ENCODE data around the gene MMAA.
"Not testable (repeated sequence)": the region's sequence is repeated elsewhere in the genome, so short reads cannot be mapped to it uniquely, and the experiment has no call there.

The MMAA gene

GRCh38 chr4:145618932-145619638 lies at the start of gene MMAA:
MMAA (plus strand) TSS chr4:145619385; CDS start chr4:145639140, 19,755 bp downstream.
- DNase-seq (ENCODE audit: low spot score) = peak; percentile 95

DNA sequence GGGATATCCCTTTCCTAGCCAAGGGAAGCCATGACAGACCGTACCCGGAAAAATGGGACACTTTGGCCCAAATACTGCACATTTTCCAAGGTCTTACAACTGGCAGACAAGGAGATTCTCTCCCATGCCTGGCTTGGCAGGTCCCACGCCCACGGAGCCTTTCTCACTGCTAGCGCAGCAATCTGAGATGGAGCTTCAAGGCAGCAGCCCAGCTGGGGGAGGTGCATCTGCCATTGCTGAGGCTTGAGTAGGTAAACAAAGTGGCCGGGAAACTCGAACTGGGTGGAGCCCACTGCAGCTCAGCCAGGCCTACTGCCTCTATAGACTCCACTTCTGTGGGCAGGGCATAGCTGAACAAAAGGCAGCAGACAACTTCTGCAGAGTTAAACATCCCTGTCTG lies 44.6 kb upstream of the MMAA start:
- not testable (repeated sequence) for DNase-seq (ENCODE audit: low spot score)

GRCh38 chr4:145580906-145581305 lies 38.3 kb upstream of the MMAA start:
- DNase-seq (ENCODE audit: low spot score) = no peak

DNA sequence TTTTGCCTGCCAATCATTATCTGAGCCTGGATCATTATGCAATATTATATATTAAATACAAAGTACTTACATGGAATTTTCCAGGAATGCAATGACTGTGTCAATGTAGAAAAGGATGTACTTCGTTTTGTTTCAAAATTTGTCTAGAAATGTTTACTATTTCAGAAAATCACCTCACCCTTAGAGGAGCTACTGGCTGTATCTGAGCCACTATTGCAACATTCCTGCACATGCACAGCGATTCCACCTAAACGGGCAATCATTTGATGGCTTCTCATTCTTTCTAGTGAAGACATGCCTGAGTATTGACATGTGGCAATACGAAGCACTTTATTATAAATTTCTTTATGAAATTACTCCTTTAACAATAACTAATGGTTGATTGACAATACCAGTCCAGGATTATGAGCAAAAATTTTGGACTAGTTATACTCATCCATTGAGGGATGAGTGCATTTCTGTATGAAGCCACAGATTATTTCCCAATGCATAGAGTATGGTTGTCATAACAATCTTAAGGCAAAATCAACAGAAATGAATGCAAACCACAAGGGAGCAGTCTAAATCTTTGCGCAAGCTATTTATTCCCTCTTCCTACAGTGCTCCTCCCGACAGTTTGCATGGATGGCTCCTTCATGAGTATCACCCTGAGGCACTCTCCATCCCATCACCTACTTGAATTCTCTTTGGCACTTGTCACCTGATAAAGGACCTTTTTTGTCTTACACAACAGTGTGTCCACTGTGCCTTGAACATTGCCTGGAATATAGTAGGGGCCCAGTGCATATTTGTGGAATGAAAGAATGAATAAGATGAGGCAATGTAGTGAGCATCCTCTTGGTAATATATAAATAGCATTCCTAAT lies 35.8 kb upstream of the MMAA start:
- no peak for DNase-seq (ENCODE audit: low spot score)

DNA sequence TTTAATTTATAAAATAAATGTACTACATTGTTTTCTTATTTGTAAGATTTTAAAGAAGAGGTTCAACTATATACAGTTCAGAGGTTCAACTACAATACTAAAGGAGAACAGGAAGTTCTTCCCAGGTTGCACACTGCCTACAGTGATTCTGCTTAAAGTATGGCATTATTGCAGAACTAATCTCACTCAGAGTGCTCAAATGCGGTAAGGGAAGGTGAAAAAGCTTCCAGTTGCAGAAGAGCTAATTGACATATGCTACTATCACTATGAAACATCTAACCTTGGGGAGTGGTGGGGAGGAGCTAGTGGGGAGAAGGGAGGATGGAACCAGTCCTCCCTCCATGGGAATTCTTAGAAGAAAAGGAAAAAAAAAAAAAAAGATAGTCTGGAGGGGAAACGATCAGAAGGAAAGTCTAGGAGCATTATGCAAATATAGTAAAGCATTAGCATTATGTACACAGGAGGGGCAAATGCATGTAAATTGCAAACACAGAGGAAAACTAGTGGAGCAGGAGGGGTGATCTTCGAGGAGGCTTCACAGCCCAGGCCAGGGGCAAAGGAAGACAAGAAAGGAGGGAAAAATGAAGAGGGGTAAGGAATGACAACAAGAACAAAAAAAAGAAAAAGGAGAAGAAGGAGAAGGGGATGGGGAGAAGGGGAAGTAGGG lies 32.0 kb upstream of the MMAA start:
- no peak for DNase-seq (ENCODE audit: low spot score)

DNA sequence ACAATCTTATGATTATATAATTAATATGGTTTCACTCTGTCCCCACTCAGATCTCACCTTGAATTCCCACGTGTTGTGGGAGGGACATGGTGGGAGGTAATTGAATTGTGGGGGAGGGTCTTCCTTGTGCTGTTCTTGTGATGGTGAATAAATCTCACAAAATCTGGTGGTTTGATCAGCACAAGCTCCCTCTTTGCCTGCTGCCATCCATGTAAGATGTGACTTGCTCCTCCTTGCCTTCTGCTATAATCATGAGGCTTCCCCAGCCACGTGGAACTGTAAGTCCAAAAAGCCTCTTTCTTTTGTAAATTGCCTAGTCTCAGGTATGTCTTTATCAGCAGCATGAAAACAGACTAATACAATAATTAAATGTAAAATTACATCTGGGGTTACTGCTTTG lies 29.8 kb upstream of the MMAA start:
- not testable (repeated sequence) for DNase-seq (ENCODE audit: low spot score)

- no peak for DNase-seq (ENCODE audit: low spot score)
These were observed 29.1 kb upstream of the MMAA start for GRCh38 chr4:145589916-145590702.

DNA sequence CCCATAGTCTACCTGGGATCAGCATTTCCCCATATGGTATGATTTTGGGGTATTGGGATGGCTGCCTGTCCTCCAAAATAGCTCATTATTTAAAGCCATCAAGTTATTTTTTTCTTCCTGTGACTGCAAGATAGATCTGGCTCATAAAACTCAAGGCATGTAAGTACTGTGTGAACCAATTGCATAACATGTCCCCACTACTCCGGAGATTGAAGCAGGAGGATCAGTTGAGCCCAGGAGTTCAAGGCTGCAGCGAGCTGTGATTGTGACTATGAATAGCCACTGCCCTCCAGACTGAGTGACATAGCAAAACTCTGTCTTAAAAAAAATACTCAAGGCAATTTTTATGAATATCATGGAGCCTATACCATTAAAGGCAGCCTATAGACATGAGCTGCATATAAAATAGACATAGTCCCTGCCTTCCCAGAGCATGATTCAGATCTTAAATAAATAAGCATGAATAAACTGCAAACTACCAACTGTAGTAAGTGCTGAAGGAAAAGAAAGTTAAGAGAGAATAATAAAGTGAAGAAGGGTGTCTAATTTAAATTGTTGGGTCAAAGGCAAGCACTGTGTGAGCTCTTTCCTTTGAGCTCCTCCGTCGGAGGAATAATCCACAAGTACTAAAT lies 16.9 kb upstream of the MMAA start:
- no peak for DNase-seq (ENCODE audit: low spot score)

DNA sequence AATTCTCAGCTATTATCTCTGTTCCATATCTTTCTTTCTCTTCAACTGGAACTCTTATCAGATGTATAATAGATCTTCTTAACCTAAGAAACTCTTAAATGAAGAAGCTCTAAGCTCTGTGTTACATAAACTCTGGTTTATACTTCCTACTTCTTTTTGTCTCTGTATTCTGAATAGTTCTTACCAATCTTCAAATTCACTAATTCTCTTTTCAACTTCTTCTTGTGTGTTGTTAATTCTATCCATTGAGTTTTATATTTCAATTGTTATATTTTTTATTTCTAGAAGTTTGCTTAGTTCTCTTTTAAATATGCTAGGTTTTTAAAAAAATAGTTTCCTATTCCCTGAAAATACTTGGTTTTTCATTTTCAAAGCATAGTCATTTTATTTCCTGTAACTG lies 13.2 kb upstream of the MMAA start:
- DNase-seq (ENCODE audit: low spot score) = no peak

GRCh38 chr4:145609481-145610427 lies 9.4 kb upstream of the MMAA start:
- peak; percentile 66 for DNase-seq (ENCODE audit: low spot score)

- peak; percentile 65 for DNase-seq (ENCODE audit: low spot score)
These were observed 5.5 kb upstream of the MMAA start for GRCh38 chr4:145613566-145614232.

GRCh38 chr4:145614233-145614610 lies 5.0 kb upstream of the MMAA start:
- peak; percentile 24 for DNase-seq (ENCODE audit: low spot score)

GRCh38 chr4:145618210-145618931 lies 814 bp upstream of the MMAA start:
- DNase-seq (ENCODE audit: low spot score) = peak; percentile 23

DNA sequence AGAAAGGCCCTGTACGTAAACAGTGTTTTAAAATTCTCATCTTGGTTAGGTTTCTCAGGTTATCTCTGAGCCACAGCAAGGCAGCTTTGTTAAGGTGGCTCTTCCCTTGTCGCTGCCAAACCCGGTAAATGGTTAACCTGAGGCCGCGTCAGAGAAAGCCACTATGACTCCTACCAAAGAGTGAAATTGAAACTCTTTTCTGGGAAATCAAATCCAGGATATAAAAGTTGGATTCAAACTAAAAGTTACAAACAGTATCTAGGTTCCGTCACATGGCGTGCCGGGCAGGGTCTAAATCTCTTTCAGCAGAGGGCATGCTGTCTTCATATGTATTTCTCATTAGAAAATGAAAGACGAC lies 433 bp downstream of the MMAA start:
- peak; percentile 96 for DNase-seq (ENCODE audit: low spot score)

DNA sequence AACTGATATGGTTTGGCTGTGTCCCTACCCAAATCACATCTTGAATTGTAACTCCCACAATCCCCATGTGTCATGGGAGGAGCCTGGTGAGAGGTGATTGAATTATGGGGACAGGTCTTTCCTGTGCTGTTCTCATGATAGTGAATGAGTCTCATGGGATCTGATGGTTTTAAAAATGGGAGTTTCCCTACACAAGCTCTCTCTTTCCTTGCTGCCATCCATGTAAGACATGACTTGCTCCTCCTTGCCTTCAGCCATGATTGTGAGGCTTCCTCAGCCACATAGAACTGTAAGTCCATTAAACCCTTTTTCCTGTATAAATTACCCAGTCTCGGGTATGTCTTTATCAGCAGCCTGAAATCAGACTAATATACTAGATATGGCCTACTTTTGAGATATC lies 2.9 kb downstream of the MMAA start:
- not testable (repeated sequence) for DNase-seq (ENCODE audit: low spot score)

GRCh38 chr4:145623831-145624230 lies 4.6 kb downstream of the MMAA start:
- peak; percentile 85 for DNase-seq (ENCODE audit: low spot score)

DNA sequence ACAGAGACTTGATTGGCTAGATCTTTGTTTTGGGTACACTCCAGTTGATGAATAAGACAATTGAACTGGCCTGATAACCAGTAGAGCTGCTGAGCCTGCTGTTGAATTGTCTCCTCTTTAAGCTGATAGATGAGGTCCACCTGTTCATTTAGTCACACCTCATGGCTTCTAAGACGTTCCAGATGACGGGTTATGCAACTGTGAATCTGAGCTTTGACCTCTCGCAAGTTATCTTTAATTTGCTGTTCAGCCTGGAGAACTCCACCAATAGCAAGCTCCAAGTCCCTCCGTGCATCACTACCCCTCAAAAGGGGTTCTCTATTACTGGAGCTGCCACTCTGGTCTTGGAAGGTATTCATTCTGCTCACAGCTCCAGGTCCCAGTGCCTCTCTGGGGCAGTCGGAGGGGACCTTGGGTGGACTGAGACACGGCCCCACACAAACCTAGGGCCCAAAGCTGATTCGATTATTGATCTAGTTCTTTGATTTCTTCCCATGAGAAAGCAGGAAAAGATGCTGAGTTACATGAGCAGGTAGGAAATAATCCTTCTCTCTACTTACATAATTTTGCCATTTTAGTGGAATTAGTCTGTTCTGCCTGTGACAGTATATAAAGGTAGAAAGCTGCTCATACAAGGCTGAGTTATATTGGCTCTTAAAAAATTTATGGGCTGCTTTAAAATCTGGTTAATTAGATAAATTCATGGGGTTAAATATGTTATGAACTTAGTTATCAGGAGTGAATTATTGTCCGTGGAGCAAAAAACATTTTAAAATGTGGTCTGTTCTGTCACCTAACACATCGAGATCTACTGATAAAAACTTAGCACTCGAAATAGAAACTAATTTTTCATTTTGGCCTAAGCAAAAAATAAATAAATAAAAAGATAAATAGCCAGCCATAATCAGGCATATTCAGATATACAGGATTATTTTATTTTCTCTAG lies 6.8 kb downstream of the MMAA start:
- no peak for DNase-seq (ENCODE audit: low spot score)

- no peak for DNase-seq (ENCODE audit: low spot score)
These were observed 7.4 kb downstream of the MMAA start for GRCh38 chr4:145626623-145626982.
